Measurements from ENCODE around the gene ZNF331.

DNA sequence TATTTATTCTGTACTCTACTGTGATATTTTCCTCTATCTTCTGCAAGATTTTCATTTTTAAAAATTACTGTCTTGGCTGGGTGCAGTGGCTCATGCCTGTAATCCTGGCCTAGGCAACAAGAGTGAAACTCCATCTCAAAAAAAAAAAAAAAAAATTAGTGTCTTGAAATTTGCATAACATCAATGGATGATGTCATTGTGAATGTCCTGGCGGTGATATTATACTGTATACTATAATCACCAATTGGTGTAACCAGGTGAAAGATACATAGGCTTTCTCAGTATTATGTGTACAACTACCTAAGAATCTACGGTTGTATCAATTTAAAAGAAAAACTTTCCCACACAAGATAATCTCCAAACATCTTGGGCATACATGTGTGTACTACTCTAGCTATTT, 15.2 kb downstream of the ZNF331 start:
- TF ChIP-seq, protein P1, sequence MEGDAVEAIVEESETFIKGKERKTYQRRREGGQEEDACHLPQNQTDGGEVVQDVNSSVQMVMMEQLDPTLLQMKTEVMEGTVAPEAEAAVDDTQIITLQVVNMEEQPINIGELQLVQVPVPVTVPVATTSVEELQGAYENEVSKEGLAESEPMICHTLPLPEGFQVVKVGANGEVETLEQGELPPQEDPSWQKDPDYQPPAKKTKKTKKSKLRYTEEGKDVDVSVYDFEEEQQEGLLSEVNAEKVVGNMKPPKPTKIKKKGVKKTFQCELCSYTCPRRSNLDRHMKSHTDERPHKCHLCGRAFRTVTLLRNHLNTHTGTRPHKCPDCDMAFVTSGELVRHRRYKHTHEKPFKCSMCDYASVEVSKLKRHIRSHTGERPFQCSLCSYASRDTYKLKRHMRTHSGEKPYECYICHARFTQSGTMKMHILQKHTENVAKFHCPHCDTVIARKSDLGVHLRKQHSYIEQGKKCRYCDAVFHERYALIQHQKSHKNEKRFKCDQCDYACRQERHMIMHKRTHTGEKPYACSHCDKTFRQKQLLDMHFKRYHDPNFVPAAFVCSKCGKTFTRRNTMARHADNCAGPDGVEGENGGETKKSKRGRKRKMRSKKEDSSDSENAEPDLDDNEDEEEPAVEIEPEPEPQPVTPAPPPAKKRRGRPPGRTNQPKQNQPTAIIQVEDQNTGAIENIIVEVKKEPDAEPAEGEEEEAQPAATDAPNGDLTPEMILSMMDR (IDR thresholded peaks at IDR 0.05; ENCODE audit: low read depth, low read length): no peak
- TF ChIP-seq EZH2phosphoT487 (IDR thresholded peaks at IDR 0.05; ENCODE audit: low read depth): no peak
